ENCODE data around the gene RABL3.
A peak's percentile ranks its signal among the peaks of the same experiment; 100 is the strongest.
"Not testable (repeated sequence)": the region's sequence is repeated elsewhere in the genome, so short reads cannot be mapped to it uniquely, and the experiment has no call there.

Gene RABL3

GRCh38 chr3:120743556-120744195, 1.4 kb upstream of the RABL3 start:
- no peak for DNase-seq

GRCh38 chr3:120742849-120743365, 591 bp upstream of the RABL3 start:
- DNase-seq = no peak

GRCh38 chr3:120741837-120742197, 499 bp downstream of the RABL3 start:
- DNase-seq = no peak

GRCh38 chr3:120741320-120741719, 996 bp downstream of the RABL3 start:
- no peak for DNase-seq

GRCh38 chr3:120738006-120738405, 4.3 kb downstream of the RABL3 start:
- DNase-seq = not testable (repeated sequence)

GRCh38 chr3:120730576-120731542, 11.5 kb downstream of the RABL3 start:
- DNase-seq = no peak

- no peak for DNase-seq
Measured at GRCh38 chr3:120726791-120727190, 15.5 kb downstream of the RABL3 start.

- peak; percentile 82 for DNase-seq
Measured at GRCh38 chr3:120719167-120719834, 23.0 kb downstream of the RABL3 start.

GRCh38 chr3:120713262-120713661, 29.1 kb downstream of the RABL3 start:
- DNase-seq = no peak

- DNase-seq = no peak
Measured at GRCh38 chr3:120710369-120710768, 31.9 kb downstream of the RABL3 start.

GRCh38 chr3:120708408-120708807, 33.9 kb downstream of the RABL3 start:
- no peak for DNase-seq

- no peak for DNase-seq
Measured at GRCh38 chr3:120706950-120707349, 35.4 kb downstream of the RABL3 start.

GRCh38 chr3:120705884-120706582, 36.3 kb downstream of the RABL3 start:
- no peak for DNase-seq

GRCh38 chr3:120699333-120699732, 43.0 kb downstream of the RABL3 start:
- DNase-seq = no peak

- no peak for DNase-seq
Measured at GRCh38 chr3:120693439-120694171, 48.7 kb downstream of the RABL3 start.

GRCh38 chr3:120689395-120689794, 52.9 kb downstream of the RABL3 start:
- DNase-seq = no peak

- no peak for DNase-seq
Measured at GRCh38 chr3:120688121-120688520, 54.2 kb downstream of the RABL3 start.

- no peak for DNase-seq
Measured at GRCh38 chr3:120685411-120685810, 56.9 kb downstream of the RABL3 start.

- DNase-seq = no peak
Measured at GRCh38 chr3:120684896-120685295, 57.4 kb downstream of the RABL3 start.

- DNase-seq = no peak
Measured at GRCh38 chr3:120683671-120684301, 58.5 kb downstream of the RABL3 start.

- DNase-seq = no peak
Measured at GRCh38 chr3:120683213-120683612, 59.1 kb downstream of the RABL3 start.

All from CD4-positive, alpha-beta T cell treated with Interferon gamma for 1 hour (primary cell).